HepG2 (cell line): ENCODE measurements around the gene PARS2. TPM values are rescaled to one million over a fixed set of nuclear protein-coding genes. Genes with fewer than 3 reads are reported as not detected.

Experiments used
- ATAC-seq: fragments of 200-7000 bp; cut with Tn5 transposase; 3 replicates; pipeline ENCODE4 v1.9.1; 2020; ENCODE audit warnings: mild to moderate bottlenecking, moderate library complexity
- BruUV-seq: library from RNA; stranded (reverse); fragments of 400-500 nt; replicated peaks from 2 replicates; lab custom pipeline; 2021; lab: Mats Ljungman, UMichigan
- CTCF ChIA-PET: fragments of 300-600 bp; formaldehyde crosslinking; extraction: SDS; loops from one replicate; lab custom pipeline; 2021; ENCODE audit warnings: low total read pairs, inconsistent platforms, low intra/inter-chr PET ratio; lab: Yijun Ruan, JAX
- POLR2A ChIA-PET: fragments of 350-600 bp; sonication (Branson Sonifier 250); formaldehyde crosslinking; loops from one replicate; lab custom pipeline; 2020; ENCODE audit warnings: antibody characterized with exemption, inconsistent platforms; lab: Yijun Ruan, JAX
- DNase-seq: peaks from one replicate; pipeline ENCODE4 v3.0.0-alpha.2; 2015; ENCODE audit warnings: low spot score
- FAIRE-seq: peaks from 3 replicates; lab custom pipeline; 2011; peaks lifted over from hg19 to GRCh38; lab: Jason Lieb, UNC
- H2AFZ ChIP-seq: one replicate; pipeline ENCODE4 v1.6.1; 2011; ENCODE audit warnings: low read length, inconsistent platforms
- H3K27ac ChIP-seq: fragments of 300-600 bp; 3 replicates; pipeline ENCODE4 v1.8.0; 2011; ENCODE audit warnings: mixed run types, mild to moderate bottlenecking, mixed read lengths, low read length, inconsistent platforms; ENCODE audit not compliant: insufficient read depth; ENCODE audit errors: extremely low read length
- H3K27me3 ChIP-seq, 2 experiments: fragments of 200-600 bp in 1 of 2; 2 replicates in 1 of 2; 3 replicates in 1 of 2; pipeline versions ENCODE4 v1.6.0 to v1.8.0; 2011; ENCODE audit warnings: low read length in 2 of 2, mild to moderate bottlenecking in 2 of 2, moderate library complexity in 2 of 2, inconsistent platforms in 1 of 2; ENCODE audit not compliant: insufficient read depth in 2 of 2, control insufficient read depth in 1 of 2
- H3K36me3 ChIP-seq, 2 experiments: fragments of 200-600 bp in 1 of 2; replicated peaks in 1 of 2; 2 replicates in 1 of 2; 3 replicates in 1 of 2; pipeline versions ENCODE4 v1.5.1 to v1.8.0; 2011; ENCODE audit warnings: low read length in 2 of 2, inconsistent platforms in 1 of 2; ENCODE audit not compliant: insufficient read depth in 2 of 2, control insufficient read depth in 1 of 2
- H3K4me1 ChIP-seq: 2 replicates; pipeline ENCODE4 v1.5.1; 2012; ENCODE audit warnings: low read length, inconsistent platforms; ENCODE audit not compliant: insufficient read depth
- H3K4me2 ChIP-seq: 2 replicates; pipeline ENCODE4 v1.6.0; 2011; ENCODE audit warnings: low read depth, low read length, inconsistent platforms
- H3K4me3 ChIP-seq, 3 experiments: fragments of 200-600 bp in 1 of 3; sonication (generic), shearing (Covaris generic) in 1 of 3; replicated peaks in 1 of 3; 2 replicates each; pipeline ENCODE4 v1.5.1; 2011 to 2016; ENCODE audit warnings: low read length in 3 of 3, inconsistent platforms in 2 of 3, low read depth in 2 of 3, mild to moderate bottlenecking in 2 of 3, control low read depth in 1 of 3, mixed read lengths in 1 of 3; ENCODE audit not compliant: insufficient read depth in 1 of 3
- H3K79me2 ChIP-seq: one replicate; pipeline ENCODE4 v1.6.1; 2011; ENCODE audit warnings: low read length, inconsistent platforms; ENCODE audit not compliant: insufficient read depth
- H3K9ac ChIP-seq: 2 replicates; pipeline ENCODE4 v1.6.0; 2011; ENCODE audit warnings: mild to moderate bottlenecking, low read depth, low read length, inconsistent platforms; ENCODE audit not compliant: insufficient read depth
- H3K9me3 ChIP-seq: 2 replicates; pipeline ENCODE4 v1.5.1; 2012; ENCODE audit warnings: mild to moderate bottlenecking, low read length
- H4K20me1 ChIP-seq: 2 replicates; pipeline ENCODE4 v1.6.0; 2011; ENCODE audit warnings: inconsistent platforms, mild to moderate bottlenecking, low read length, moderate library complexity; ENCODE audit not compliant: insufficient read depth
- ATF7 ChIP-seq, 2 experiments: fragments of 450-650 bp in 1 of 2; sonication (generic) in 1 of 2; formaldehyde crosslinking in 1 of 2; IDR thresholded peaks; 2 replicates each; pipeline versions ENCODE4 v1.4.0 to v1.6.1; 2016 to 2020; ENCODE audit warnings: antibody characterized with exemption in 1 of 2, mild to moderate bottlenecking in 1 of 2, missing genetic modification reagents in 1 of 2
- CEBPB ChIP-seq: IDR thresholded peaks from 2 replicates; pipeline ENCODE4 v1.6.1; 2011; ENCODE audit warnings: low read depth, low read length, improper control_type of control experiment, borderline replicate concordance
- NONO ChIP-seq, 2 experiments: fragments of 450-650 bp in 1 of 2; sonication (generic) in 1 of 2; formaldehyde crosslinking in 1 of 2; IDR thresholded peaks in 1 of 2; conservative IDR thresholded peaks in 1 of 2; 2 replicates each; pipeline versions ENCODE4 v1.6.1 to v1.8.0; 2017 to 2022; ENCODE audit warnings: mild to moderate bottlenecking in 1 of 2, missing genetic modification reagents in 1 of 2, moderate library complexity in 1 of 2
- NR2F6 ChIP-seq, 2 experiments: IDR thresholded peaks; 2 replicates each; pipeline ENCODE4 v1.6.1; 2016; ENCODE audit warnings: antibody characterized with exemption in 1 of 2, mild to moderate bottlenecking in 1 of 2
- WGBS: methylation state at CpG from one replicate; pipeline ENCODE4 v1.1.6; 2017; ENCODE audit warnings: low lambda C conversion rate; 5-methylcytosine and 5-hydroxymethylcytosine counted together
- in situ Hi-C: cut with HindIII; loops from 2 replicates; pipeline ENCODE4 v1.10.0; 2017; ENCODE audit warnings: low pct_unique_long_range_greater_than_20kb; ENCODE audit not compliant: extremely low pct_ligation_motif_present
- intact Hi-C: fragments of 100-400 bp; cut with micrococcal nuclease; formaldehyde crosslinking; loops from one replicate; pipeline ENCODE4 v1.10.0; 2022; ENCODE audit not compliant: unreplicated experiment
- polyA plus RNA-seq, 8 experiments: library from polyadenylated mRNA; depleted of rRNA in 3 of 8; stranded (reverse) in 7 of 8; unstranded in 1 of 8; fragments of >200 nt; fragmentation: Illumina TruSeq in 4 of 8; extraction: Trizol in 4 of 8; gene quantifications; 2 replicates each; pipeline versions ENCODE4 v1.2.1 to v1.2.3, GENCODE V29; 2011 to 2016; ENCODE audit warnings: low read depth in 4 of 8, missing spikeins in 1 of 8, mixed read lengths in 1 of 8; ENCODE audit not compliant: insufficient read depth in 1 of 8
- total RNA-seq, 5 experiments: library from RNA; depleted of rRNA; stranded (reverse); fragments of >200 nt; fragmentation: Illumina TruSeq; extraction: Trizol; gene quantifications; 2 replicates each; pipeline ENCODE4 v1.2.3, GENCODE V29; 2016; ENCODE audit warnings: low read depth in 1 of 5

The PARS2 gene
- total and polyA plus RNA-seq, 2 of the 13 experiments (the other 11 are each of a cell fraction or from before 2014, with no cell fraction given), result 2.4 to 4.6 TPM

- Histone ChIP-seq H3K27me3 (no peaks in the 10 kb centered on the region), H2AFZ (no peak overlapping the region), H3K4me1 (peaks cover 46% of the 10 kb centered on the region), H3K4me3 (no peak overlapping the region), H3K4me2 (no peak overlapping the region), H4K20me1 (no peaks in the 10 kb centered on the region), H3K79me2 (no peaks in the 10 kb centered on the region), H3K9ac (no peak overlapping the region), H3K9me3 (no peaks in the 10 kb centered on the region), H3K36me3 (no peaks in the 10 kb centered on the region), H3K27ac (no peak overlapping the region)
- ChIA-PET CTCF (no interaction called here), POLR2A (no interaction called here)
- TF ChIP-seq NR2F6 (IDR thresholded peaks at IDR 0.05) (no peak), NR2F6 (CRISPR knock-in tag; IDR thresholded peaks at IDR 0.05) (no peak), CEBPB (peak; percentile 10; the same call in 1 of the 2 replicates), ATF7 (IDR thresholded peaks at IDR 0.05) (peak; percentile 75), ATF7 (CRISPR knock-in tag; IDR thresholded peaks at IDR 0.05) (no peak)
- intact Hi-C loops (no loop called here), in situ Hi-C loops (no loop called here)
- FAIRE-seq (no peak), ATAC-seq (no peak), DNase-seq (no peak)
- 30% methylated on average over 5 of the region's 6 CpGs for WGBS
- no TSS peak for BruUV-seq
These were observed 34.7 kb upstream of the PARS2 start for GRCh38 chr1:54798769-54799641.

DNA sequence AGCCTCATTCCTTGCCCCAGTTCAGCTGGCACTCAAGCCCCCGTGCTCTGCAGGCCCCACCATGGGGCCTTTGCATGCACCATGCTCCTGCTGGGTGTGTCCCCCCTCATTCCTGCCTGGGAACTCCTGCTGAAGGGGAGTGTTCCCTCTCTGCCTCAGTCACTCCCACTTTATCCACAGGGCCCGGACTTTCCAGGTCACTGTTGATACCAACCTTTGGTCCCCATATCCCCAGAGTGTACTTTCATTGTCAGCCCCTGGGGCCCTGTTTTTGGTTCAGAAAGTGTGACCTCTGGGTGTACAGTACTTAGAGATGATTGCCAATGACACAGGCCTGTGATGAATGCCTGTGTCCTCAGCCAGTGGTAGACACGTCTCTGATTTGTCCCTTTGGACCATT, 33.9 kb upstream of the PARS2 start:
- DNase-seq, result no peak

More for the DNA sequence above, 33.9 kb upstream of the PARS2 start:
- TF ChIP-seq NONO (IDR thresholded peaks at IDR 0.05) (no peak), NONO (CRISPR knock-in tag; conservative IDR thresholded peaks at IDR 0.05) (no peak)
- Histone ChIP-seq H3K4me3 (no peak overlapping the region), H3K27ac (no peak overlapping the region), H3K9ac (no peak overlapping the region), H4K20me1 (no peaks in the 10 kb centered on the region), H3K79me2 (no peaks in the 10 kb centered on the region), H3K9me3 (no peaks in the 10 kb centered on the region), H3K36me3 (no peaks in the 10 kb centered on the region), H2AFZ (no peak overlapping the region), H3K4me1 (peaks cover 50% of the 10 kb centered on the region), H3K27me3 (no peaks in the 10 kb centered on the region), H3K4me2 (no peak overlapping the region)
- no TSS peak for BruUV-seq
- in situ Hi-C loops, result no loop called here
- intact Hi-C loops, result no loop called here
- FAIRE-seq (no peak), ATAC-seq (no peak)
- 0% methylated on average over 2 of the region's 3 CpGs for WGBS
- POLR2A ChIA-PET, result no interaction called here
- CTCF ChIA-PET, result no interaction called here
